C4-2B (cell line): Measurements from ENCODE around the gene TMEM42.

Experiments used
- CTCF ChIP-seq: fragments of 450-650 bp; conservative IDR thresholded peaks from 2 replicates; pipeline ENCODE4 v1.5.1; 2017; ENCODE audit warnings: mild to moderate bottlenecking
- ZFX ChIP-seq: fragments of 450-650 bp; IDR thresholded peaks from 2 replicates; pipeline ENCODE4 v1.6.1; 2017

GRCh38 chr3:44835684-44836083, 26.0 kb upstream of the TMEM42 start:
- no peak for TF ChIP-seq CTCF
- TF ChIP-seq ZFX = no peak
